PFSK-1 (cell line): ENCODE results near the gene BCL3.

Source experiments
- FOXP2 ChIP-seq: optimal IDR thresholded peaks from 2 replicates; pipeline ENCODE3; 2011; ENCODE audit warnings: borderline replicate concordance, control low read depth, inconsistent platforms; ENCODE audit not compliant: insufficient read depth; ENCODE audit errors: extremely low read length, extremely low read depth
- POLR2AphosphoS5 ChIP-seq: IDR thresholded peaks from 2 replicates; pipeline ENCODE4 v1.6.1; 2012; ENCODE audit warnings: low read depth, mild to moderate bottlenecking, control low read depth, low read length, moderate library complexity
- REST ChIP-seq, 2 experiments: IDR thresholded peaks; 2 replicates each; pipeline versions ENCODE4 v1.6.1 to v1.8.0; 2011 to 2012; ENCODE audit warnings: low read depth in 2 of 2, low read length in 2 of 2, control low read depth in 1 of 2, inconsistent platforms in 1 of 2, mild to moderate bottlenecking in 1 of 2, moderate library complexity in 1 of 2; ENCODE audit not compliant: insufficient read depth in 1 of 2
- SIN3A ChIP-seq: IDR thresholded peaks from 2 replicates; pipeline ENCODE4 v1.6.1; 2012; ENCODE audit warnings: mild to moderate bottlenecking, low read length, moderate library complexity, borderline replicate concordance; ENCODE audit not compliant: insufficient read depth
- TAF1 ChIP-seq: IDR thresholded peaks from 2 replicates; pipeline ENCODE4 v1.6.1; 2012; ENCODE audit warnings: low read length, control low read depth, borderline replicate concordance; ENCODE audit not compliant: insufficient read depth

DNA sequence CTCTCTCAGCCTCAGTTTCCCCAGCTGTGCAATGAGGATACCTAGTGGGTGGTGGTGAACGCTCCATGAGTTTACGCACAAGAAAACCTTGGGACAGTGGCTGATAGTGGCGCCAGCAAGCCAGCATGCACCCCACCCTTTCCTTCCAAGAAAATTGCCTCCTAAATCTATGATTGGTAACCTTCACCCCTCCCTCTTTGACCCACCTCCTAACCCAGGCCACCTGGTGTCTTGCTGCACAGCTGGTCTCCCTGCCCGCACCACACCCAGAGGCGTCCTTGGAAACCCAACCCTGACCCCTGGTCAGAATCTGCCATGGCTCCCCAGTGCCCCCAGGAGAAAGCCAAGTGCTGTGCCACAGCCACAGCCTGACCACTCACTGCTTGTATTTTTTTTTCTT is 22.8 kb upstream of the BCL3 start:
- TF ChIP-seq TAF1 (no peak), SIN3A (no peak), REST (IDR thresholded peaks at IDR 0.05; ENCODE audit: insufficient read depth in 1 of 2, low read depth in 2 of 2, low read length in 2 of 2) (no peak), POLR2AphosphoS5 (no peak), FOXP2 (no peak)
